Ascending aorta (tissue), 2 donors: ENCODE data around the gene ADH5. TPM values are rescaled to one million over a fixed set of nuclear protein-coding genes. Genes with fewer than 3 reads are reported as not detected.
"Not testable (repeated sequence)": the region's sequence is repeated elsewhere in the genome, so short reads cannot be mapped to it uniquely, and the experiment has no call there.

Source experiments
- DNase-seq, 2 donors: peaks; one replicate each; pipeline ENCODE4 v3.0.0-alpha.2; 2019; ENCODE audit warnings: low spot score in 2 of 2
- H3K27ac ChIP-seq, 2 donors: fragments of 200-600 bp; sonication (generic); one replicate each; pipeline ENCODE4 v1.5.1; 2016 to 2017; ENCODE audit warnings: mild to moderate bottlenecking in 1 of 2
- H3K27me3 ChIP-seq: fragments of 200-600 bp; sonication (generic); one replicate; pipeline ENCODE4 v1.5.1; 2017
- H3K36me3 ChIP-seq, 2 donors: fragments of 200-600 bp; sonication (generic); one replicate each; pipeline ENCODE4 v1.5.1; 2016
- H3K4me1 ChIP-seq, 2 donors: fragments of 200-600 bp; sonication (generic); one replicate each; pipeline ENCODE4 v1.5.1; 2016 to 2017; ENCODE audit warnings: mild to moderate bottlenecking in 1 of 2
- H3K4me3 ChIP-seq, 2 donors: fragments of 200-600 bp; sonication (generic); one replicate each; pipeline ENCODE4 v1.5.1; 2016 to 2017; ENCODE audit warnings: mild to moderate bottlenecking in 1 of 2
- H3K9me3 ChIP-seq, 2 donors: fragments of 200-600 bp; sonication (generic); one replicate each; pipeline ENCODE4 v1.5.1; 2016
- intact Hi-C: fragments of 100-400 bp; cut with DNase I; formaldehyde crosslinking; loops from one replicate; pipeline ENCODE4 v1.15.1; 2023
- total RNA-seq: library from RNA; depleted of rRNA; stranded (reverse); fragments of >200 nt; gene quantifications from one replicate; pipeline ENCODE4 v1.1.0, GENCODE V29; 2016
- TF ChIP-seq, protein P1 (sequence below), 3 experiments: fragments of 200-600 bp in 2 of 3; fragments of 450-650 bp in 1 of 3; sonication (generic) in 2 of 3; IDR thresholded peaks; one replicate each; pipeline ENCODE4 v1.5.1; 2016 to 2019; ENCODE audit warnings: antibody characterized with exemption in 3 of 3, mild to moderate bottlenecking in 1 of 3, moderate library complexity in 1 of 3

ADH5 gene
- total RNA-seq, 1 donor from 2014 or later: 93.4 TPM

GRCh38 chr4:99104153-99104552 is 15.6 kb upstream of the ADH5 start:
- H3K9me3 ChIP-seq: no peaks in the 10 kb centered on the region
- no peak overlapping the region for H3K4me3 ChIP-seq
- H3K4me1 ChIP-seq: no peaks in the 10 kb centered on the region
- no peak overlapping the region for H3K27ac ChIP-seq
- TF ChIP-seq, protein P1, sequence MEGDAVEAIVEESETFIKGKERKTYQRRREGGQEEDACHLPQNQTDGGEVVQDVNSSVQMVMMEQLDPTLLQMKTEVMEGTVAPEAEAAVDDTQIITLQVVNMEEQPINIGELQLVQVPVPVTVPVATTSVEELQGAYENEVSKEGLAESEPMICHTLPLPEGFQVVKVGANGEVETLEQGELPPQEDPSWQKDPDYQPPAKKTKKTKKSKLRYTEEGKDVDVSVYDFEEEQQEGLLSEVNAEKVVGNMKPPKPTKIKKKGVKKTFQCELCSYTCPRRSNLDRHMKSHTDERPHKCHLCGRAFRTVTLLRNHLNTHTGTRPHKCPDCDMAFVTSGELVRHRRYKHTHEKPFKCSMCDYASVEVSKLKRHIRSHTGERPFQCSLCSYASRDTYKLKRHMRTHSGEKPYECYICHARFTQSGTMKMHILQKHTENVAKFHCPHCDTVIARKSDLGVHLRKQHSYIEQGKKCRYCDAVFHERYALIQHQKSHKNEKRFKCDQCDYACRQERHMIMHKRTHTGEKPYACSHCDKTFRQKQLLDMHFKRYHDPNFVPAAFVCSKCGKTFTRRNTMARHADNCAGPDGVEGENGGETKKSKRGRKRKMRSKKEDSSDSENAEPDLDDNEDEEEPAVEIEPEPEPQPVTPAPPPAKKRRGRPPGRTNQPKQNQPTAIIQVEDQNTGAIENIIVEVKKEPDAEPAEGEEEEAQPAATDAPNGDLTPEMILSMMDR (IDR thresholded peaks at IDR 0.05): no peak
- no peak for DNase-seq
- no peaks in the 10 kb centered on the region for H3K36me3 ChIP-seq
- no peaks in the 10 kb centered on the region for H3K27me3 ChIP-seq
- intact Hi-C loops: no loop called here

GRCh38 chr4:99103166-99103565 is 14.6 kb upstream of the ADH5 start:
- TF ChIP-seq, protein P1 (IDR thresholded peaks at IDR 0.05): no peak
- intact Hi-C loops: no loop called here
- DNase-seq: no peak

GRCh38 chr4:99102634-99103033 is 14.0 kb upstream of the ADH5 start:
- TF ChIP-seq, protein P1 (IDR thresholded peaks at IDR 0.05): no peak
- Histone ChIP-seq H3K4me3 (no peak overlapping the region), H3K27ac (no peak overlapping the region), H3K36me3 (no peaks in the 10 kb centered on the region), H3K4me1 (no peaks in the 10 kb centered on the region), H3K9me3 (no peaks in the 10 kb centered on the region), H3K27me3 (no peaks in the 10 kb centered on the region)
- DNase-seq: no peak
- intact Hi-C loops: no loop called here

More at GRCh38 chr4:99103166-99103565, 14.6 kb upstream of the ADH5 start:
- Histone ChIP-seq H3K27ac (no peak overlapping the region), H3K4me3 (no peak overlapping the region), H3K36me3 (no peaks in the 10 kb centered on the region), H3K9me3 (no peaks in the 10 kb centered on the region), H3K27me3 (no peaks in the 10 kb centered on the region), H3K4me1 (no peaks in the 10 kb centered on the region)

DNA sequence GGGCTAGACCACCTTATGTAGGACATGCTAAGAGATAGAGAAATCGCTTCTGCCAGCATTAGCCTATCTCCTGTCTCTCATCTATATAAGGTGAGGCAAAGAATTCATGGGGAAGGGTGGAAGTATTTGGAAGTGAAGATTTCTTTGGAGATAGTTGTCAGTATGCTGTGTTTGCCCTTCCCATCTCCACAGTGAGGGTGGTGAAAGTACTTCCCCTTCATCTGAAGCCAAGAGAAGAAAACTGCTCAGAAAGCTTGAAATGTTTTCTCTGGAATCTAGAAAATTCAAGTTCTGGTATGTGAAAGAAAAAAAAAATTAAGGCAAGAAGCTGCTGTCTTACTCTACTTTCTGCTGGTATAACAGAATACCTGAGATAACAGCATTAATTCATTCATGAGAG is 12.3 kb upstream of the ADH5 start:
- H3K4me1 ChIP-seq: no peaks in the 10 kb centered on the region
- intact Hi-C loops: no loop called here
- no peak overlapping the region for H3K4me3 ChIP-seq
- no peaks in the 10 kb centered on the region for H3K9me3 ChIP-seq
- H3K27ac ChIP-seq: no peak overlapping the region
- DNase-seq: no peak
- no peaks in the 10 kb centered on the region for H3K36me3 ChIP-seq
- no peaks in the 10 kb centered on the region for H3K27me3 ChIP-seq
- TF ChIP-seq, protein P1 (IDR thresholded peaks at IDR 0.05): no peak

DNA sequence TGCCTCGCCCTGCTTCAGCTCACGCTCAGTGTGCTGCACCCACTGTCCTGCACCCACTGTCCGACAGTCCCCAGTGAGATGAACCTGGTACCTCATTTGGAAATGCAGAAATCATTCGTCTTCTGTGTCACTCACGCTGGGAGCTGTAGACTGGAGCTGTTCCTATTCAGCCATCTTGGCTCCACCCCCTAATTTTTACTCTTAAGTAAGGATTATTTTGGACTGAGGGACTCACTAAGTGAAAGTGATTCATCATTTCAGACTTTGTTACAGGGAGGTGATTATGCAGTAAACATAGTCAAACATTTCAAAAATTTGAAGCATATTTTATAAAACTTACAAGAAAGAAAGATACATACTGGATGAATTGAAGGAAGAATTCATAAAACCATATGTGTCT is 11.2 kb upstream of the ADH5 start:
- not testable (repeated sequence) for H3K36me3 ChIP-seq, DNase-seq, H3K4me3 ChIP-seq, H3K27me3 ChIP-seq, H3K4me1 ChIP-seq, H3K27ac ChIP-seq, H3K9me3 ChIP-seq
- intact Hi-C loops: loop anchor here (10.0 kb wide), 1 partner anchor 205 kb away; no protein-coding TSS in a partner anchor

- intact Hi-C loops: loop anchor here (10.0 kb wide), 1 partner anchor 205 kb away; no protein-coding TSS in a partner anchor
- no peak for DNase-seq
- no peak overlapping the region for H3K4me3 ChIP-seq
- no peak overlapping the region for H3K27ac ChIP-seq
- H3K4me1 ChIP-seq: no peaks in the 10 kb centered on the region
- no peaks in the 10 kb centered on the region for H3K36me3 ChIP-seq
- peaks cover 0 to 3% of the 10 kb centered on the region in 2 donors for H3K9me3 ChIP-seq
- TF ChIP-seq, protein P1 (IDR thresholded peaks at IDR 0.05): no peak
- H3K27me3 ChIP-seq: no peaks in the 10 kb centered on the region
Measured at GRCh38 chr4:99099311-99099710, 10.7 kb upstream of the ADH5 start.

GRCh38 chr4:99091841-99092240 is 3.3 kb upstream of the ADH5 start:
- H3K27ac ChIP-seq, H3K4me3 ChIP-seq, H3K36me3 ChIP-seq, H3K27me3 ChIP-seq, DNase-seq: not testable (repeated sequence)
- intact Hi-C loops: loop anchor here (10.0 kb wide), 1 partner anchor 213 kb away; no protein-coding TSS in a partner anchor
- Histone ChIP-seq H3K9me3 (peaks cover 0 to 26% of the 10 kb centered on the region in 2 donors), H3K4me1 (peaks cover 0 to 12% of the 10 kb centered on the region in 2 donors)
